HEK293 (cell line): ENCODE measurements around the gene CDYL.

Experiments used
- ZBTB49 ChIP-seq: fragments of 450-650 bp; formaldehyde crosslinking; IDR thresholded peaks from 2 replicates; pipeline ENCODE4 v1.5.1; 2016; ENCODE audit warnings: missing biosample characterization, missing genetic modification characterization, low read depth
- ZNF24 ChIP-seq: fragments of 450-650 bp; formaldehyde crosslinking; IDR thresholded peaks from 2 replicates; pipeline ENCODE4 v1.5.1; 2016; ENCODE audit warnings: missing biosample characterization, missing genetic modification characterization
- ZNF433 ChIP-seq: fragments of 450-650 bp; formaldehyde crosslinking; IDR thresholded peaks from 2 replicates; pipeline ENCODE4 v1.5.1; 2016; ENCODE audit warnings: missing biosample characterization, missing genetic modification characterization, low read depth

- TF ChIP-seq ZBTB49 (tag by site-specific recombination) (no peak), ZNF433 (tag by site-specific recombination) (no peak), ZNF24 (tag by site-specific recombination) (no peak)
Measured at GRCh38 chr6:4731996-4732395, 44.2 kb upstream of the CDYL start.
